ENCODE measurements around the gene MAPK4.
"Not testable (repeated sequence)": the region's sequence is repeated elsewhere in the genome, so short reads cannot be mapped to it uniquely, and the experiment has no call there.

MAPK4 gene

GRCh38 chr18:50775726-50776125 lies 215.8 kb downstream of the MAPK4 start:
- no peak for DNase-seq (ENCODE audit: low spot score)
- TF ChIP-seq CTCF (IDR thresholded peaks at IDR 0.05; ENCODE audit: extremely low read depth, insufficient read depth, missing control alignments) = no peak
- in situ Hi-C loops (cut with MboI; ENCODE audit: low pct_unique_long_range_greater_than_20kb, low sequenced_read_pairs, unreplicated experiment) = no loop called here

- no peak for TF ChIP-seq CTCF (IDR thresholded peaks at IDR 0.05; ENCODE audit: extremely low read depth, insufficient read depth, missing control alignments)
- in situ Hi-C loops (cut with MboI; ENCODE audit: low pct_unique_long_range_greater_than_20kb, low sequenced_read_pairs, unreplicated experiment) = no loop called here
- DNase-seq (ENCODE audit: low spot score) = no peak
Measured at GRCh38 chr18:50776383-50776782, 216.5 kb downstream of the MAPK4 start.

DNA sequence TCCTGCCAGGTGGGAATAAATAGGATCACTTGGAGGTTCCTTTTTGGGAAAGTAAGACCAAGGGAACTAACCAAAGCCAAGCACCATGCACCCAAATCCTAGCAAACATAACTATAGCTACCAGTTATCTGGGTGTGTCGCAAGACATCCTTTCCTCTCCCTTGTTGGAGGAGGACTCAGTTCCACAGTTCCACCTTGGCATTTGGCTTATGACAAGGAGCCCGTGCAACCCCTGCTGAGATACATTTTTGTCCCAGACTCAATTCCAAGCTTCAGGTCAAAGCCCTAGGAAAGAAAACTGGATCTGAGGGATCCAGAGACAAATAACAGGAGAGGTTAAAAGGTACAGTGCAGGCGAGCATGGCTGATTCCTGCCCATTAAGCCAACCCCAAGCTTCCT lies 219.1 kb downstream of the MAPK4 start:
- in situ Hi-C loops (cut with MboI; ENCODE audit: low pct_unique_long_range_greater_than_20kb, low sequenced_read_pairs, unreplicated experiment) = not testable (repeated sequence)

More for the DNA sequence above, 219.1 kb downstream of the MAPK4 start:
- DNase-seq (ENCODE audit: low spot score) = not testable (repeated sequence)

Data from GM13977 (cell line).